GM21515 (cell line): ENCODE measurements around the gene CNOT6.

Source experiments
- ATAC-seq: cut with Tn5 transposase; IDR thresholded peaks from one replicate; pipeline ENCODE4 v1.9.1; 2021; ENCODE audit not compliant: unreplicated experiment

The CNOT6 gene

GRCh38 chr5:180613814-180614188 lies 119.6 kb downstream of the CNOT6 start:
- ATAC-seq, result no peak

GRCh38 chr5:180618487-180618828 lies 124.3 kb downstream of the CNOT6 start:
- ATAC-seq, result no peak

- ATAC-seq, result no peak
These were observed 124.8 kb downstream of the CNOT6 start for GRCh38 chr5:180618829-180619562.

- no peak for ATAC-seq
These were observed 125.4 kb downstream of the CNOT6 start for GRCh38 chr5:180619563-180619915.

GRCh38 chr5:180620014-180620413 lies 125.8 kb downstream of the CNOT6 start:
- ATAC-seq, result no peak

- no peak for ATAC-seq
These were observed 127.1 kb downstream of the CNOT6 start for GRCh38 chr5:180621311-180621710.

- ATAC-seq, result no peak
These were observed 128.7 kb downstream of the CNOT6 start for GRCh38 chr5:180622910-180623309.

- no peak for ATAC-seq
These were observed 129.2 kb downstream of the CNOT6 start for GRCh38 chr5:180623411-180623834.

GRCh38 chr5:180623844-180624243 lies 129.7 kb downstream of the CNOT6 start:
- ATAC-seq, result no peak

- ATAC-seq, result no peak
These were observed 130.4 kb downstream of the CNOT6 start for GRCh38 chr5:180624587-180624986.

- ATAC-seq, result no peak
These were observed 131.1 kb downstream of the CNOT6 start for GRCh38 chr5:180625125-180625790.

- no peak for ATAC-seq
These were observed 131.8 kb downstream of the CNOT6 start for GRCh38 chr5:180625791-180626660.

- ATAC-seq, result no peak
These were observed 132.6 kb downstream of the CNOT6 start for GRCh38 chr5:180626661-180627385.

- no peak for ATAC-seq
These were observed 133.4 kb downstream of the CNOT6 start for GRCh38 chr5:180627386-180628120.
